HFF-Myc (cell line): ENCODE measurements around the gene STEAP3.
A peak's percentile ranks its signal among the peaks of the same experiment; 100 is the strongest.

Experiments used
- DNase-seq: peaks from one replicate; pipeline ENCODE4 v3.0.0-alpha.2; 2011; ENCODE audit warnings: low read depth; ENCODE audit errors: extremely low read depth
- H3K4me3 ChIP-seq: replicated peaks from 2 replicates; pipeline ENCODE4 v1.5.1; 2011; ENCODE audit warnings: low read depth, mild to moderate bottlenecking, control low read depth, low read length
- CTCF ChIP-seq: IDR thresholded peaks from 2 replicates; pipeline ENCODE4 v1.5.1; 2012; ENCODE audit warnings: mild to moderate bottlenecking, low read depth, low read length, control low read depth; ENCODE audit errors: missing control alignments

The STEAP3 gene

GRCh38 chr2:119224391-119225104, 914 bp downstream of the STEAP3 start:
- TF ChIP-seq CTCF, result no peak
- no peak for DNase-seq
- H3K4me3 ChIP-seq, result peak overlapping the region; percentile 85

GRCh38 chr2:119225105-119225865, 1.7 kb downstream of the STEAP3 start:
- TF ChIP-seq CTCF, result no peak
- peak overlapping the region; percentile 85 for H3K4me3 ChIP-seq
- DNase-seq, result no peak

GRCh38 chr2:119225926-119226325, 2.3 kb downstream of the STEAP3 start:
- H3K4me3 ChIP-seq, result 0 out of 2 replicates have a peak overlapping the region, but pooled peaks have one; percentile 85
- DNase-seq, result no peak
- no peak for TF ChIP-seq CTCF

GRCh38 chr2:119227346-119227745, 3.7 kb downstream of the STEAP3 start:
- DNase-seq, result no peak
- TF ChIP-seq CTCF, result no peak
- H3K4me3 ChIP-seq, result no peak overlapping the region

- no peak for DNase-seq
- no peak overlapping the region for H3K4me3 ChIP-seq
- no peak for TF ChIP-seq CTCF
Observed at GRCh38 chr2:119228136-119228535, 4.5 kb downstream of the STEAP3 start.

GRCh38 chr2:119228964-119229363, 5.3 kb downstream of the STEAP3 start:
- TF ChIP-seq CTCF, result no peak

More at GRCh38 chr2:119228964-119229363, 5.3 kb downstream of the STEAP3 start:
- DNase-seq, result no peak
- H3K4me3 ChIP-seq, result no peak overlapping the region
